Esophagus squamous epithelium (tissue), 4 donors: ENCODE data around the gene CFAP77.

Source experiments
- POLR2A ChIP-seq, 4 donors: fragments of 450-650 bp; IDR thresholded peaks; one replicate each; pipeline ENCODE4 v1.6.1; 2017; ENCODE audit warnings: antibody characterized with exemption in 4 of 4, mild to moderate bottlenecking in 4 of 4, moderate library complexity in 3 of 4
- TF ChIP-seq, protein P1 (sequence below), 6 experiments: fragments of 450-650 bp in 4 of 6; fragments of 200-600 bp in 2 of 6; sonication (generic) in 2 of 6; IDR thresholded peaks; one replicate each; pipeline ENCODE4 v1.5.1; 2016 to 2019; ENCODE audit warnings: antibody characterized with exemption in 6 of 6, mild to moderate bottlenecking in 4 of 6, moderate library complexity in 4 of 6

DNA sequence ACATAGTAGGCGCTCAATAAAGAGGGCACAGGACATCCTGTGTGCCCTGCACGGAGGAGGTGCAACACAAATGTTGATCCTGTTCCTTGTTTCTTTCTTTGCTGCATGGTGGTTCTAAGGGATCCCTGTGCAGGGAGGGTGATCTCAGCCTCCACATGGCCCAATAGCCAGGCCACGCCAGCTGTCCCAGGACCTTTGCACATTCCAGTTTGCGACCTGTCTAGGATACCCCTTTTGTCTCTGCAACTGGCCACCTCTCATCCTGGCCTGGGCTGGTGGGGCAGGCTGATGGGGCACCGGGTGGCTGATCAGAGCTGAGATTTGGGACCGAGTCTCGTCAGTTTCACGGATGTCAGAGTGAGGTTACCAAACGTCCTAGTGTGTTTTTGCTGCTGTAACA, 79.5 kb downstream of the CFAP77 start:
- TF ChIP-seq, protein P1, sequence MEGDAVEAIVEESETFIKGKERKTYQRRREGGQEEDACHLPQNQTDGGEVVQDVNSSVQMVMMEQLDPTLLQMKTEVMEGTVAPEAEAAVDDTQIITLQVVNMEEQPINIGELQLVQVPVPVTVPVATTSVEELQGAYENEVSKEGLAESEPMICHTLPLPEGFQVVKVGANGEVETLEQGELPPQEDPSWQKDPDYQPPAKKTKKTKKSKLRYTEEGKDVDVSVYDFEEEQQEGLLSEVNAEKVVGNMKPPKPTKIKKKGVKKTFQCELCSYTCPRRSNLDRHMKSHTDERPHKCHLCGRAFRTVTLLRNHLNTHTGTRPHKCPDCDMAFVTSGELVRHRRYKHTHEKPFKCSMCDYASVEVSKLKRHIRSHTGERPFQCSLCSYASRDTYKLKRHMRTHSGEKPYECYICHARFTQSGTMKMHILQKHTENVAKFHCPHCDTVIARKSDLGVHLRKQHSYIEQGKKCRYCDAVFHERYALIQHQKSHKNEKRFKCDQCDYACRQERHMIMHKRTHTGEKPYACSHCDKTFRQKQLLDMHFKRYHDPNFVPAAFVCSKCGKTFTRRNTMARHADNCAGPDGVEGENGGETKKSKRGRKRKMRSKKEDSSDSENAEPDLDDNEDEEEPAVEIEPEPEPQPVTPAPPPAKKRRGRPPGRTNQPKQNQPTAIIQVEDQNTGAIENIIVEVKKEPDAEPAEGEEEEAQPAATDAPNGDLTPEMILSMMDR (IDR thresholded peaks at IDR 0.05), result no peak
- no peak for TF ChIP-seq POLR2A (IDR thresholded peaks at IDR 0.05)
